SK-N-SH (cell line): ENCODE data around the gene KRTAP19-7.

Source experiments
- MXI1 ChIP-seq: IDR thresholded peaks from 2 replicates; pipeline ENCODE4 v1.6.1; 2012; ENCODE audit warnings: mild to moderate bottlenecking, low read depth, low read length, improper control_type of control experiment
- TF ChIP-seq, protein P1 (sequence below): fragments of 200-600 bp; sonication (generic); IDR thresholded peaks from 2 replicates; pipeline ENCODE4 v1.6.1; 2017; ENCODE audit warnings: antibody characterized with exemption, mild to moderate bottlenecking, moderate library complexity

DNA sequence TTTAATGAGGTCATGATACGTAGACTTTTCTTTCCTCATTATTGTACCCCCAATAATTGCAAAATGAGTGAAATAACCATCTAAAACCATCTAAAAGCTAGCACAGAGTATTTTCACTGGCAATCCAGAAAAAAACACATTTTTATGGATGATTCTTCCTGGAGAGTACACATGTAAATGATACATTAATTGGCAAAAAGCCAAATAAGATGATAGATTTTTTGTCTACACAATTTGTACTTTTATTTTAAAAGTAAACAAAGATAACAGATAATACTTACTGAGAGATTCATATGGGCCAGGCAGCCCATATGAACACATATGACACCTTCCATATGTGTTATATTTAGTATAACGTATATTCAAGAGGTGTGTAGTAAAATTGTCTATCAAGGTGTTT, 2.5 kb upstream of the KRTAP19-7 start:
- no peak for TF ChIP-seq MXI1
- TF ChIP-seq, protein P1, sequence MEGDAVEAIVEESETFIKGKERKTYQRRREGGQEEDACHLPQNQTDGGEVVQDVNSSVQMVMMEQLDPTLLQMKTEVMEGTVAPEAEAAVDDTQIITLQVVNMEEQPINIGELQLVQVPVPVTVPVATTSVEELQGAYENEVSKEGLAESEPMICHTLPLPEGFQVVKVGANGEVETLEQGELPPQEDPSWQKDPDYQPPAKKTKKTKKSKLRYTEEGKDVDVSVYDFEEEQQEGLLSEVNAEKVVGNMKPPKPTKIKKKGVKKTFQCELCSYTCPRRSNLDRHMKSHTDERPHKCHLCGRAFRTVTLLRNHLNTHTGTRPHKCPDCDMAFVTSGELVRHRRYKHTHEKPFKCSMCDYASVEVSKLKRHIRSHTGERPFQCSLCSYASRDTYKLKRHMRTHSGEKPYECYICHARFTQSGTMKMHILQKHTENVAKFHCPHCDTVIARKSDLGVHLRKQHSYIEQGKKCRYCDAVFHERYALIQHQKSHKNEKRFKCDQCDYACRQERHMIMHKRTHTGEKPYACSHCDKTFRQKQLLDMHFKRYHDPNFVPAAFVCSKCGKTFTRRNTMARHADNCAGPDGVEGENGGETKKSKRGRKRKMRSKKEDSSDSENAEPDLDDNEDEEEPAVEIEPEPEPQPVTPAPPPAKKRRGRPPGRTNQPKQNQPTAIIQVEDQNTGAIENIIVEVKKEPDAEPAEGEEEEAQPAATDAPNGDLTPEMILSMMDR = no peak
